ENCODE data around the gene RXRA.

The RXRA gene

DNA sequence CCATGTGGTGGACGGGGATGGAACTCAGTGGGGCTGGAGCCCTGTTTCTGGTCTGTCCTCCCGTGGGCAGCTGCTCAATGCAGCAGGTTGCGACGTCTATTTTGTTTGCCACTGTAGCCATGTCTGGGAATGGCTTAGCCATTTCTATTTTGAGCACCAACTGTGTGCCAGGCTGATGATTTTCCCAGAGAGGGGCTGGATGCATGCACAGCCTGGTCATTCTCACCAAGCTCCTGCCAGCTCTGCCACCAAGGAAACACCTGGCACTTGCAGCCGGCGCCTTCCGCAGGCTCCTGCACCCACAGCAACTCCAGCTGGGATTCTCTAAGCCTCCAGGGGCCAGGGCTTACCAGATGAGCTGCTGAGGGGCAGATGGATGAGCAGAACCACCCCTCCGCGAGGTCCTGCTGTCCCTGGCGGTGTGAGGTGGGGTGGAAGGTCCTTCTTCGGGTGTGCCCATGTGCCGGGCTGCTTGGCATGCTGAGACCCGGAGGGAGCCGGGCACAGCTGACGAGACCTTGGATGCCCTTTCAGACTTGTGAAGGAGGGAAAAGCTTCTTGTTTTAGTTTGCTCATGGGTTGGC is 151.2 kb downstream of the RXRA start:
- no peak for DNase-seq

DNA sequence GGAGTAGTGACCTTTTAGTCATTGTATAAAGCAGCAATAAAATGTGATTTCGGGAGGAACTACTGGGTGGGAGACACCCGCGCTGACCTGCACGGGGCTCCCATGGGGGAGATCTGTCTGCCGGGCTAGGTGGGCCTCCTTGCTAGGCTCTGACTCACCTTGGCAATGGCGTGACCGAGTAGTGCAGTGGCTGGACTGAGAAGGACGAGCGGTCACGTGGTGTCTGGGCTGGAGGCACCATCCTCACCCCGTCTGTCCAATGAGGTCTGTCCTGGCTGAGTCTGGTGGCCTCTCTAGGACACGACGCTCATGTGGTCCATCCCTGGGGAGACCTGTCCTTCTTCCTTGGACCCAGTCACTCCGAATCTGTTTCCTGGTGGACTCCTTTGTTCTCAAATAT is 151.7 kb downstream of the RXRA start:
- DNase-seq = no peak

DNA sequence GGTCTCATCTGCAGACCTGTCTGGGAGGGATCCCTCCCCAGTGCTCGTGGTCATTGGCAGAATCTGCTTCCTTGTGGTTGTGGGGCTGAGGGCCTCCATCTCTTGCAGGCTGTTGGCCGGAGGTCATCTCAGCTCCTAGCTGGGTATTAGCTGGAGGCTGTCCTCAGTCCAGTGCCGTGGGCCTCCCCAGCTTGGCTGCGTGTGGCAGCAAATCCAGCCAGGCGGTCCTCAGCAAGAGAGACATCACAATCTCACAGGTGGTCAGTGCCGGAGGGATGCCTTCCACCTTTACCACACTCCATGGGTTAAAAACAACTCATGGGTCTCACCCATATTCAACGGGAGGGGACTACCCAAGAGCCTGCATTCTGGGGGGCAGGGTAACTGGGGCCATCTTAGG is 155.5 kb downstream of the RXRA start:
- no peak for DNase-seq

DNA sequence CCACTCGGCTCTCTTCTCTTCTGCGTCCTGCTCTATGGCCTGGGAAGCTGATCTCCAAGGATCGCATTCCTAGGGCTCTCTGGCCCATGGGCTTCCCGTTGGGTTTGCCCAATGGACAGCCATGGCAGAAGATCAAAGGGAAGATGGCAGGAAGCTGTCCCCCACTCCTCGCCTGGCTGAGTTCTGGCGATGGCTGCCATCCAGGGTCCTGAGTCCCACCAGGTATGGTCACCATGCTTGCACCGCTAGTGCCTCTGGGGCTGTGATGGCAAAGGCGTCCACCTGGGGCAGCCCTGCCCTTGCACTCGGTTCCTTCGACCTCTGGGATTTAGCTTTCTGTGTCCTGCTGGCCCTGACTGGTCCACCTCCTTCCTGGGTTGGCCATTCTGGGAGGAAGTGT is 156.0 kb downstream of the RXRA start:
- DNase-seq = no peak

DNA sequence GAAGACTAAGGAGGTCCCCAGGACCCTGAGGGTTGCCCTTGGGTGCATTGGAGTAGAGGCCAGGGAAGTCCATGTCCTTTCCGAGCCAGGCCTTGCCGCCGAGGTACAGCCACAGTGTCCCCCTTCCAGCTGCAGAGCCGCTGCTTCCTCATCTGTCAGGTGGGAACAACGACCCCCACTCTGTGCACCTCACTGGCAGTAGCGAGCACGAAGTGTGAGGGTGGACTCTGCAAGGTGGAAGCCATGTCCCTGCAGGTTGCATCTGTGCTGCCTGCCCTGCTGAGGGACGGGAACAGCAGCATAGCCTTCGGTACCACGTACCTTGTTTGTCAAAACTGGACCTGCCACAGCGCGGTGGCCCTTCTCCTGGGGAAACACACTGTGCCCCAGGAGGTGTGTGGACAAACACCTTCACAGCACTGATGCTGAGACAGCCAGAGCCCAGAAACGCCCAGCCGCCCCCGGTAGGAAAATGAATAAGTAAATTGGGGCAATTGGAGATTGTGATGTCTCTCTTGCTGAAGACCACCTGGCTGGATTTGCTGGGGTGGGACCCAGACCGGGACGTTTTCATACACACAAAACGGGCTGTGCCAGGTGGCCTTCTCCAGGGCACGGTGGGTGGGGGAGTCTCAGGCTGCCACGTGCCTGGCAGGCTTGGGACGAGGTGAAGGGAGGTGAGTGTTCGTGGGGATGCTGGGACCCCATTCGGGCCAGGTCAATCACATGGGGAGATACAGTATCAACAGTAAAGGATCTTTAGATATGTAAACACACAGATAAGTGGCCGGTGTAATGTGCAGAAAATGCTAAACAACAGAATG is 157.3 kb downstream of the RXRA start:
- peak; percentile 21 for DNase-seq

DNA sequence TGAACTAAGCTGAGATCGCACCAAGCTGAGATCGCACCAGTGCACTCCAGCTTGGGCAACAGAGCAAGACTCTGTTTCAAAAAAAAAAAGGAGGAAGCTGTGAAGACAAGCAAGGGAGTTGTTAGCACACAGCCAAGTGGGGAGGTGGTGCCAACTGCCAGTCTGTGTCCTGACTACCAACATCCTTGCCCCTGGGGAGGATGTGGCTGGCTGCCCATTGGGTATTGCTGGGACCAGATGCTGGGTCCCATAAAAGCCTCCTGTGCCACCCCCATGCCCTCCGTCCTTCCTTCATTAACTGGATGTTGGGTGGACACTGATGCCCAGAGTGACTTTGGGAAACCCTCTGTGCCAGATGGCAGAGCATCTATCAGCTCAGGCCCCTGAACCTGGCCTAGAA is 158.2 kb downstream of the RXRA start:
- DNase-seq = peak; percentile 13

DNA sequence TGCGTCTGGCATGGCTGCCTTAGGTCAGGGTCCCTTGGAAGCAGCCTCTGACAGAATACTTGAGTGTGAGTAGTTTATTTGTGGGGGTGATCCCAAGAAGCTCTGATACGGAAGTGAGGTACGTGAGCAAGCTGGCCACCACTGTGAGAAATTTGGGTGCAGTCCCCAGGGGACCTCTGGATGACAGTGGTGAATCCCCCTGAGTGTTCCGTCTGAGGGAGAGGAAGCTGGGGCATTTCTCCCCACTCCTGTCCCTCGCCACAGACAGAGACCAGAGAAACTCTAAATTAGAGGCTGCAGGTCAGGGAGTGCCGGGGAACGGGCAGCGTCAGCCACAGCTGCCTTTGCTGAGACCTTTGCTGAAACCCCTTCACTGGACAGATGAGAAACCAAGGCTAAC is 159.4 kb downstream of the RXRA start:
- DNase-seq = no peak

DNA sequence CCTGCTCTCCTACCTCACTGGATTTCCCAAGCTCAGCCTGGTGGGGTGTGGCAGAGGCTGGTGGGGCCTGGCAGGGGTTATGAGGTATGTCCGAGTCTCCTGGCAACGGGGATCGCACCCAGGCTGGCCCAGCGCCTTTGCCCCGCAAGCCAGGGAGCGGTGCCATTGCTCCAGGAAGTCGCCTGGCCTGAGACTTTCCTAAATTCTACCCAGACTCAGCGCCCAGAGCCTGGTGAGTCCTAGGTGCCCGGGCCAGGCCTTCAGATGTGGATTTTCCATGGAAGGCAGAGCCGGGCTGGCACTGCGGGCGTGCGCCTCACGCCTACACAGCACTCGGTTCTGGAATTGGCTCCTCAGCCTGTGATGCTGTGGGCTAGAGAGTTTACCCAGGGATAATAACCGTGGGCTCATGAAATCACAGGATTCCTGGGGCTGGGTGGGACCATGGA is 159.9 kb downstream of the RXRA start:
- DNase-seq = peak; percentile 74

DNA sequence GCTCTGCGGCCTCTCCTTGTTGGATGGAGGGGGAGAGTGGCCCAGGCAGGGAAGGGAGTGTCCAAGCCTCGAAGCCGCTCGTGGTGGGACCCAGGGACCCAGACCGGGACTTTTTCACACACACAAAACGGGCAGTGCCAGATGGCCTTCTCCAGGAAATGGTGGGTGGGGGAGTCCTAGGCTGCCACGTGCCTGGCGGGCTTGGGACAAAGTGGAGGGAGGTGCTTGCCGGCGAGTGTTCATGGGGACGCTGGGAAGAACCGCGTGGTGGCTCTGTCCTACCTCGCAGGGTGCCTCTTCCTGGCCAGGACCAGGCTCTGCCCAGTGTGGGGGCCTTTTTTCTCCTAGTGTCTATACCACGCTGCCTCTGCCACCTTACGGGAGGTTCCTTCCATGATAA is 160.3 kb downstream of the RXRA start:
- no peak for DNase-seq
